ENCODE measurements around the gene SPATA16.

Gene SPATA16

GRCh38 chr3:173013219-173013832 lies 127.7 kb downstream of the SPATA16 start:
- H3K4me3 ChIP-seq (ENCODE audit: low read depth, low read length) = no peak overlapping the region
- DNase-seq (ENCODE audit: low read depth, low spot score) = no peak
- TF ChIP-seq CTCF (IDR thresholded peaks at IDR 0.05; ENCODE audit: low read depth, low read length) = no peak
- in situ Hi-C loops (cut with HindIII; ENCODE audit: low sequenced_read_pairs) = no loop called here

- DNase-seq (ENCODE audit: low read depth, low spot score) = no peak
- in situ Hi-C loops (cut with HindIII; ENCODE audit: low sequenced_read_pairs) = no loop called here
- no peak overlapping the region for H3K4me3 ChIP-seq (ENCODE audit: low read depth, low read length)
- TF ChIP-seq CTCF (IDR thresholded peaks at IDR 0.05; ENCODE audit: low read depth, low read length) = no peak
These were observed 131.6 kb downstream of the SPATA16 start for GRCh38 chr3:173009410-173009809.

- in situ Hi-C loops (cut with HindIII; ENCODE audit: low sequenced_read_pairs) = no loop called here
- TF ChIP-seq CTCF (IDR thresholded peaks at IDR 0.05; ENCODE audit: low read depth, low read length) = no peak
- DNase-seq (ENCODE audit: low read depth, low spot score) = no peak
- H3K4me3 ChIP-seq (ENCODE audit: low read depth, low read length) = no peak overlapping the region
These were observed 132.1 kb downstream of the SPATA16 start for GRCh38 chr3:173008978-173009377.

GRCh38 chr3:173007079-173007723 lies 133.8 kb downstream of the SPATA16 start:
- H3K4me3 ChIP-seq (ENCODE audit: low read depth, low read length) = no peak overlapping the region
- TF ChIP-seq CTCF (IDR thresholded peaks at IDR 0.05; ENCODE audit: low read depth, low read length) = no peak
- in situ Hi-C loops (cut with HindIII; ENCODE audit: low sequenced_read_pairs) = no loop called here
- DNase-seq (ENCODE audit: low read depth, low spot score) = no peak

GRCh38 chr3:173006006-173006405 lies 135.0 kb downstream of the SPATA16 start:
- no peak overlapping the region for H3K4me3 ChIP-seq (ENCODE audit: low read depth, low read length)
- in situ Hi-C loops (cut with HindIII; ENCODE audit: low sequenced_read_pairs) = no loop called here
- TF ChIP-seq CTCF (IDR thresholded peaks at IDR 0.05; ENCODE audit: low read depth, low read length) = no peak
- no peak for DNase-seq (ENCODE audit: low read depth, low spot score)

GRCh38 chr3:173004681-173005080 lies 136.4 kb downstream of the SPATA16 start:
- in situ Hi-C loops (cut with HindIII; ENCODE audit: low sequenced_read_pairs) = no loop called here
- H3K4me3 ChIP-seq (ENCODE audit: low read depth, low read length) = no peak overlapping the region
- DNase-seq (ENCODE audit: low read depth, low spot score) = no peak
- TF ChIP-seq CTCF (IDR thresholded peaks at IDR 0.05; ENCODE audit: low read depth, low read length) = no peak

Measured in astrocyte of the spinal cord (primary cell).